Neural progenitor cell (in vitro differentiated cells): ENCODE data around the gene SDC4.

Experiments used
- CTCF ChIP-seq: fragments of 200-600 bp; sonication (generic); IDR thresholded peaks from 2 replicates; pipeline ENCODE4 v1.5.1; 2017; ENCODE audit warnings: antibody characterized with exemption, mild to moderate bottlenecking
- EZH2 ChIP-seq: fragments of 200-600 bp; sonication (generic); IDR thresholded peaks from 2 replicates; pipeline ENCODE4 v1.6.1; 2017; ENCODE audit warnings: antibody characterized with exemption, mild to moderate bottlenecking, moderate library complexity

DNA sequence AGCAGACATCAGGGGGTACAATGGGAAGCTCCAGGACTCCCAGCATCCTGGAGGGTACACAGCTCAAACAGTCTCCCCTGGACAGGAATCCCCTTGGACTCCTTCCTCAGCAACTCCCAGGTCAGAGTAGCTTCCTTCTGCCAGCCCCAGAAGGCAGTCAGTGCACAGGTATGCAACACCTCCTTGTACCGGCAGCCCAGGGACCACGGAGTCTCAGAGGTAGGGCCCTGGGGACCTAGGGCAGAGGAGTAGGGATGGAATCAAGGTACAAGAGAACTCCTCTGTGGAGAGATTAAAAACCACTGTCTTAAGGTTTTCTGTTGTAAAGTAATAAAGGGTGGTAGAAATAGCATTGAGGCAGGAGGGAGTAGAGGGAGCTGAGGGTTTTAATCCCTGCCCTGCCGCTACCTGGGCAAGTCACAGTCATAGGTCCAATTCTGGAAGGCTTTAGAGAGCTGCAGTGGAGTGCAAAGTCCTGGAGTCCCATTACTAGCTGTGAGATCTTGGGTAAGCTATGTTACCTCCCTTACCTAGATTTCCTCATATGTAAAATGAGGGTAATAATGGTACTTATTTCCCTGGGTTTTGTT lies 22.4 kb upstream of the SDC4 start:
- TF ChIP-seq CTCF (no peak), EZH2 (no peak)
